HG03378 (cell line): ENCODE data around the gene EFHB.
"Not testable (repeated sequence)": the region's sequence is repeated elsewhere in the genome, so short reads cannot be mapped to it uniquely, and the experiment has no call there.

Experiments
- ATAC-seq: cut with Tn5 transposase; IDR thresholded peaks from one replicate; pipeline ENCODE4 v1.9.1; 2021; ENCODE audit warnings: mild to moderate bottlenecking, moderate library complexity; ENCODE audit not compliant: unreplicated experiment

EFHB gene

GRCh38 chr3:19934098-19934566, at the start of gene EFHB:
TSS of gene EFHB (minus strand) at chr3:19934217. CDS start at chr3:19934018, 199 bp downstream.
- ATAC-seq = no peak

- ATAC-seq = no peak
Observed at GRCh38 chr3:19972054-19972453, 38.0 kb upstream of the EFHB start.

GRCh38 chr3:19970327-19970726, 36.3 kb upstream of the EFHB start:
- ATAC-seq = no peak

- ATAC-seq = no peak
Observed at GRCh38 chr3:19967812-19968211, 33.8 kb upstream of the EFHB start.

GRCh38 chr3:19967208-19967607, 33.2 kb upstream of the EFHB start:
- no peak for ATAC-seq

GRCh38 chr3:19961960-19962359, 27.9 kb upstream of the EFHB start:
- ATAC-seq = no peak

- ATAC-seq = no peak
Observed at GRCh38 chr3:19960696-19961095, 26.7 kb upstream of the EFHB start.

- ATAC-seq = no peak
Observed at GRCh38 chr3:19959505-19959904, 25.5 kb upstream of the EFHB start.

- ATAC-seq = not testable (repeated sequence)
Observed at GRCh38 chr3:19957354-19957753, 23.3 kb upstream of the EFHB start.

GRCh38 chr3:19954676-19955075, 20.7 kb upstream of the EFHB start:
- ATAC-seq = no peak

GRCh38 chr3:19950316-19950715, 16.3 kb upstream of the EFHB start:
- ATAC-seq = no peak

- no peak for ATAC-seq
Observed at GRCh38 chr3:19948226-19948591, 14.2 kb upstream of the EFHB start.

- ATAC-seq = peak; percentile 26
Observed at GRCh38 chr3:19947549-19948225, 13.7 kb upstream of the EFHB start.

- peak; percentile 97 for ATAC-seq
Observed at GRCh38 chr3:19946832-19947548, 13.0 kb upstream of the EFHB start, which contains the start of gene RAB5A. TSS of gene RAB5A (plus strand) at chr3:19947097. CDS start at chr3:19950899, 3,802 bp downstream.

- peak; percentile 8 for ATAC-seq
Observed at GRCh38 chr3:19945969-19946831, 12.2 kb upstream of the EFHB start.

GRCh38 chr3:19945534-19945933, 11.5 kb upstream of the EFHB start:
- ATAC-seq = no peak

GRCh38 chr3:19940643-19941042, 6.6 kb upstream of the EFHB start:
- no peak for ATAC-seq

GRCh38 chr3:19938295-19938627, 4.2 kb upstream of the EFHB start:
- no peak for ATAC-seq

GRCh38 chr3:19937459-19938294, 3.7 kb upstream of the EFHB start:
- no peak for ATAC-seq

- ATAC-seq = no peak
Observed at GRCh38 chr3:19932422-19932821, 1.6 kb downstream of the EFHB start.

- peak; percentile 64 for ATAC-seq
Observed at GRCh38 chr3:19931767-19932188, 2.2 kb downstream of the EFHB start.
